Tibial nerve (tissue), 4 donors: ENCODE results near the gene IL6ST. TPM values are rescaled to one million over a fixed set of nuclear protein-coding genes. Genes with fewer than 3 reads are reported as not detected.
A peak's percentile ranks its signal among the peaks of the same experiment; 100 is the strongest.

Experiments used
- DNase-seq, 2 donors: peaks; one replicate each; pipeline ENCODE4 v3.0.0-alpha.2; 2019; ENCODE audit warnings: low spot score in 2 of 2
- H3K27ac ChIP-seq, 4 donors: fragments of 200-600 bp; sonication (generic) in 3 of 4; one replicate each; pipeline ENCODE4 v1.5.1; 2017 to 2019; ENCODE audit warnings: mild to moderate bottlenecking in 1 of 4
- H3K27me3 ChIP-seq, 2 donors: fragments of 200-600 bp; sonication (generic) in 1 of 2; one replicate each; pipeline versions ENCODE4 v1.5.1 to v1.6.0; 2017 to 2019
- H3K36me3 ChIP-seq, 3 donors: fragments of 200-600 bp; sonication (generic); one replicate each; pipeline ENCODE4 v1.5.1; 2018 to 2019
- H3K4me1 ChIP-seq, 4 donors: fragments of 200-600 bp; sonication (generic) in 3 of 4; one replicate each; pipeline ENCODE4 v1.5.1; 2017 to 2019
- H3K4me3 ChIP-seq, 4 donors: fragments of 200-600 bp; sonication (generic) in 3 of 4; one replicate each; pipeline ENCODE4 v1.5.1; 2017 to 2019; ENCODE audit warnings: mild to moderate bottlenecking in 1 of 4, moderate library complexity in 1 of 4
- H3K9me3 ChIP-seq, 4 donors: fragments of 200-600 bp; sonication (generic) in 3 of 4; one replicate each; pipeline ENCODE4 v1.5.1; 2017 to 2019
- CTCF ChIP-seq, 5 experiments: fragments of 200-600 bp in 3 of 5; fragments of 450-650 bp in 2 of 5; sonication (generic) in 3 of 5; IDR thresholded peaks; one replicate each; pipeline ENCODE4 v1.5.1; 2016 to 2019; ENCODE audit warnings: antibody characterized with exemption in 5 of 5, mild to moderate bottlenecking in 3 of 5, moderate library complexity in 2 of 5
- EP300 ChIP-seq, 2 donors: sonication (generic); formaldehyde crosslinking; IDR thresholded peaks; one replicate each; pipeline ENCODE4 v1.6.1; 2017; ENCODE audit warnings: antibody characterized with exemption in 2 of 2, mild to moderate bottlenecking in 1 of 2
- POLR2A ChIP-seq, 2 donors: fragments of 450-650 bp; IDR thresholded peaks; one replicate each; pipeline ENCODE4 v1.6.1; 2017; ENCODE audit warnings: antibody characterized with exemption in 2 of 2, mild to moderate bottlenecking in 2 of 2, moderate library complexity in 2 of 2
- WGBS, 2 donors: methylation state at CpG; one replicate each; pipeline ENCODE4 v1.1.5; 2018; 5-methylcytosine and 5-hydroxymethylcytosine counted together
- total RNA-seq, 4 donors: library from RNA; depleted of rRNA; stranded (reverse); fragments of >200 nt; gene quantifications; one replicate each; pipeline ENCODE4 v1.1.0, GENCODE V29; 2016

IL6ST gene
- total RNA-seq, 4 donors from 2014 or later = 368 to 466 (median 413) TPM

- 24 to 33% methylated on average over 3 of the region's 3 CpGs for WGBS, 2 donors
- Histone ChIP-seq H3K9me3 (no peaks in the 10 kb centered on the region), H3K27me3 (no peaks in the 10 kb centered on the region), H3K4me1 (peaks cover 0 to 13% (median 0%) of the 10 kb centered on the region in 4 donors), H3K4me3 (no peak overlapping the region), H3K36me3 (peaks cover 0 to 30% (median 1%) of the 10 kb centered on the region in 3 donors), H3K27ac (no peak overlapping the region)
- DNase-seq = peak; percentile 48 to 88
- peak; percentile 61 to 87 (median 70) for TF ChIP-seq CTCF (IDR thresholded peaks at IDR 0.05)
- no peak for TF ChIP-seq EP300 (IDR thresholded peaks at IDR 0.05)
Measured at GRCh38 chr5:55936100-55936693, 58.6 kb downstream of the IL6ST start.

- no peak for DNase-seq
- no peak overlapping the region for H3K4me3 ChIP-seq
- no peaks in the 10 kb centered on the region for H3K27me3 ChIP-seq
- TF ChIP-seq EP300 (IDR thresholded peaks at IDR 0.05) = no peak
- peaks cover 0 to 23% (median 0%) of the 10 kb centered on the region in 3 donors for H3K36me3 ChIP-seq
- H3K27ac ChIP-seq = no peak overlapping the region
- H3K4me1 ChIP-seq = peaks cover 0 to 13% (median 0%) of the 10 kb centered on the region in 4 donors
- WGBS, 2 donors = 88 to 92% methylated on average over 6 of the region's 6 CpGs
- no peaks in the 10 kb centered on the region for H3K9me3 ChIP-seq
Measured at GRCh38 chr5:55935371-55935770, 59.4 kb downstream of the IL6ST start.

DNA sequence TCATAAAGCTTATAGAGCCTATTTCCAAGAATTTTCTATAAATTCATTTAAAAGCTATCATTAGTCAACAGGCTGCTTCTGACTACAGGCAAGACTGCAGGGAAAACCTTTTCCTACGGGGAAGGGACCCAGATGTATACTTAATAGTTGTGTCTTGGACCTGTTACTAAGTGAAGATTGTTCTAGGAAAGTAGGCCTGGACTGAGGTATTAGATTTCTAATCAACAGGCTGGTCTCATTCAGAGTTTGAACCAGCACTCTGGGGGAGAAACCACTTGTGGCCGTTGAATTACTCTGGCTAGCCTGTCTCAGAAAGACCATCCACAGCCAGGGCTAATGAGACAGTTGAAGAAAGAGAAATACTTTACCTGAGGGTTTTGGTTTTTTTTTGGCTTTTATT lies 60.0 kb downstream of the IL6ST start:
- H3K4me1 ChIP-seq = peaks cover 0 to 13% (median 0%) of the 10 kb centered on the region in 4 donors
- DNase-seq = no peak
- no peaks in the 10 kb centered on the region for H3K27me3 ChIP-seq
- no peaks in the 10 kb centered on the region for H3K9me3 ChIP-seq
- no peak overlapping the region for H3K4me3 ChIP-seq
- TF ChIP-seq CTCF (IDR thresholded peaks at IDR 0.05) = no peak
- TF ChIP-seq POLR2A (IDR thresholded peaks at IDR 0.05) = no peak
- no peak for TF ChIP-seq EP300 (IDR thresholded peaks at IDR 0.05)
- WGBS, 2 donors = 72 to 78% methylated on average over 2 of the region's 2 CpGs
- H3K36me3 ChIP-seq = peaks cover 0 to 19% (median 0%) of the 10 kb centered on the region in 3 donors
- H3K27ac ChIP-seq = no peak overlapping the region

- H3K36me3 ChIP-seq = peaks cover 0 to 14% (median 0%) of the 10 kb centered on the region in 3 donors
- peaks cover 0 to 13% (median 0%) of the 10 kb centered on the region in 4 donors for H3K4me1 ChIP-seq
- 87% methylated on average over 9 of the region's 9 CpGs for WGBS, 2 donors
- no peak overlapping the region for H3K27ac ChIP-seq
- TF ChIP-seq CTCF (IDR thresholded peaks at IDR 0.05) (no peak), POLR2A (IDR thresholded peaks at IDR 0.05) (no peak), EP300 (IDR thresholded peaks at IDR 0.05) (no peak)
- no peak for DNase-seq
- no peaks in the 10 kb centered on the region for H3K9me3 ChIP-seq
- no peak overlapping the region for H3K4me3 ChIP-seq
- no peaks in the 10 kb centered on the region for H3K27me3 ChIP-seq
Measured at GRCh38 chr5:55934115-55934613, 60.6 kb downstream of the IL6ST start.

- no peak overlapping the region for H3K27ac ChIP-seq
- WGBS, 2 donors = 81 to 83% methylated on average over 14 of the region's 14 CpGs
- no peaks in the 10 kb centered on the region for H3K9me3 ChIP-seq
- DNase-seq = no peak
- no peak for TF ChIP-seq CTCF (IDR thresholded peaks at IDR 0.05)
- no peak overlapping the region for H3K4me3 ChIP-seq
- no peaks in the 10 kb centered on the region for H3K27me3 ChIP-seq
- peaks cover 0 to 13% (median 0%) of the 10 kb centered on the region in 4 donors for H3K4me1 ChIP-seq
- H3K36me3 ChIP-seq = peaks cover 0 to 7% (median 0%) of the 10 kb centered on the region in 3 donors
Measured at GRCh38 chr5:55933377-55934114, 61.2 kb downstream of the IL6ST start.
